GM10847 (cell line): ENCODE measurements around the gene ITGAE.

ENCODE experiments used
- POLR2A ChIP-seq: IDR thresholded peaks from 2 replicates; pipeline ENCODE4 v1.6.1; 2011; ENCODE audit not compliant: insufficient read length; ENCODE audit errors: extremely low read depth

Gene ITGAE

DNA sequence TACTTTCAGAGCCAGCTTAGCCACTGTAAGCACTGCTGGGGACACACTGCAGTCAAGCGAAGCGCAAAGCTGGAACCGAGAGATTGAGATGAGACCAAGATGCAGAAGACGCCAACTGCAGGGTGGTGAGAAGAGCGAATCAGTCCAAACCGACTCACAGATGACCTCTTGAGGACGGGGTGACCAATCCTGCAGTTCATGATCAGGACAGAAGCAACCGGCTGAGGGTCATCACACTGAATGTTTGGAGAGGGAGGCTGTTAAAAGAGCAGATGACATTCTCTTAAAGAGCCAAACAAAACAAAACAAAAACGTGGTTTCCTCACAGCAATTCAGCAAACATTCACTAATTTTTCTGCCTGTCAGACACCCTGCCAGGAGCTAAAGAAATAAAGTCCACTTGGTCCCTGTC is 68.8 kb downstream of the ITGAE start:
- TF ChIP-seq POLR2A: no peak

DNA sequence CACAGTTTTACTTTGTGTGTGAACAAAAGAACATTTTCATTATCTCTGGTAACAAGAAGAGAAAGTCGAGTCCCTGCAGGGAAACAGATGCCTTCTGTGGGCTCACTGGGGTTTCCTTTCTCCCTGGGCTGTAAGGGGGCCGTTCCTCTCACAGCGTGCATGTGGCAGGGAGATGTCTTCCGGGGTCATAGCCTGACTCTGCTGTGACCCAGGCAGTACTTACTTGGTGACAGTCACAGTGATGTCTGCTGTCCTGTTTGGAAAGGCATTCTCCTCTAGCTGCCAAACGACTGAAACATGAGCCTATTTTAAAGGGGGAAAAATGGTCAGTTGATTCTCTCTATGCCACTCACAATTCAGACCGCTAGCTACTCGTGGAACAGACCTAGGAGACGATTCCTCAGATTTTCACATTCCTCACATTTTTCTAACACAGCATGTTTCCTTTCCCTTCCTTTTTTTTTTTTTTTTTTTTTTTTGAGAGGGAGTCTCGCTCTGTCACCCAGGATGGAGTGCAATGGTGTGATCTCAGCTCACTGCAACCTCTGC is 70.0 kb downstream of the ITGAE start:
- no peak for TF ChIP-seq POLR2A

DNA sequence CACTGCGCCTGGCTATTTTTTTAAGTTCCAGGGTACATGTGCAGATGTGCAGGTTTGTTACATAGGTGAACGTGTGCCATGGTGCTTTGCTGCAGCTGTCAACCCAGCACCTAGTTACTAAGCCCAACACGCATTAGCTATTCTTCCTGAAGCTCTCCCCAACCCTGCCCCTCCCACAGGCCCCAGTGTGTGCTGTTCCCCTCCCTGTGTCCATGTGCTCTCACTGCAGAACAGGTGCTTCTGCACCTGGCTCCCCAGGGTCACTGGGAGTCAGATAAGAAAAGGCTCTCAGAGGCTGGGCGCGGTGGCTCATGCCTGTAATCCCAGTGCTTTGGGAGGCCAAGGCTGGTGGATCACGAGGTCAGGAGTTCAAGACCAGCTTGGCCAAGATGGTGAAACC is 71.1 kb downstream of the ITGAE start:
- no peak for TF ChIP-seq POLR2A

DNA sequence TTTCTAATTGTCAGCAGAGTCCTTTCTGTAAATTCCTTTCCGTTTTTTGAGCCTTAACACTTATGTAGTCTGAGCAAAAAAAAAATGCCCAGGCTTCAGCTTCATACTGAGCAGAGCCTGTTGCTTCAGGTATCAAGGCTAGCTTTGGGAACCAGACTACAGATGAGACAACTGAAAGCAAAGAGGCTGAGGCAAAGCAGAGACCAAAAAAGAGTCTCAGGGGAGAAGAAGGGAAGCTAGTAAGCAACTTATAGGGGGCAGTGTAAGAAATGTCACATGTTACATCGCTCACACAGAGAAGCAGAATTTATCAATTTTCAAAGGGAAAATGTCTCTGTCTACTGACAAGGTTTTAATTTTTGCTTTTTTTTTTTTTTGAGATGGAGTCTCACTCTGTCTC is 73.9 kb downstream of the ITGAE start:
- TF ChIP-seq POLR2A: no peak

DNA sequence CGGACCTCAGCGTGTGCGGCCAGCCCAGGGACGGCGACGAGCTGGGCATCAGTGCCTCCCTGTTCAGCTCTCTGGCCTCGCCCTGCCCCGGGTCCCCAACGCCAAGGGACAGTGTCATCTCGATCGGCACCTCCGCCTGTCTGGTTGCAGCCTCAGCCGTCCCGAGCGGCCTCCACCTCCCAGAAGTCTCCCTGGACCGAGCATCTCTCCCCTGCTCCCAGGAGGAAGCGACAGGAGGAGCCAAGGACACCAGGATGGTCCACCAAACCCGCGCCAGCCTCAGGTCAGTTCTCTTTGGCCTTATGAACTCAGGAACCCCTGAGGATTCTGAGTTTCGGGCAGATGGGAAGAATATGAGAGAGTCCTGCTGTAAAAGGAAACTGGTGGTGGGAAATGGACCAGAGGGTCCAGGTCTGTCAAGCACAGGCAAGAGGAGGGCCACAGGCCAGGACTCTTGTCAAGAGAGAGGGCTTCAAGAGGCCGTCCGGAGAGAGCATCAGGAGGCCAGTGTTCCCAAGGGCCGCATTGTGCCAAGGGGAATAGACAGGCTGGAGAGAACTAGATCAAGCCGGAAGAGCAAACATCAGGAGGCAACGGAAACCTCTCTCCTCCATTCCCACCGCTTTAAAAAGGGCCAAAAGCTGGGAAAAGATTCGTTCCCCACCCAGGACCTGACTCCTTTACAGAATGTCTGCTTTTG is 76.5 kb downstream of the ITGAE start:
- TF ChIP-seq POLR2A: no peak

DNA sequence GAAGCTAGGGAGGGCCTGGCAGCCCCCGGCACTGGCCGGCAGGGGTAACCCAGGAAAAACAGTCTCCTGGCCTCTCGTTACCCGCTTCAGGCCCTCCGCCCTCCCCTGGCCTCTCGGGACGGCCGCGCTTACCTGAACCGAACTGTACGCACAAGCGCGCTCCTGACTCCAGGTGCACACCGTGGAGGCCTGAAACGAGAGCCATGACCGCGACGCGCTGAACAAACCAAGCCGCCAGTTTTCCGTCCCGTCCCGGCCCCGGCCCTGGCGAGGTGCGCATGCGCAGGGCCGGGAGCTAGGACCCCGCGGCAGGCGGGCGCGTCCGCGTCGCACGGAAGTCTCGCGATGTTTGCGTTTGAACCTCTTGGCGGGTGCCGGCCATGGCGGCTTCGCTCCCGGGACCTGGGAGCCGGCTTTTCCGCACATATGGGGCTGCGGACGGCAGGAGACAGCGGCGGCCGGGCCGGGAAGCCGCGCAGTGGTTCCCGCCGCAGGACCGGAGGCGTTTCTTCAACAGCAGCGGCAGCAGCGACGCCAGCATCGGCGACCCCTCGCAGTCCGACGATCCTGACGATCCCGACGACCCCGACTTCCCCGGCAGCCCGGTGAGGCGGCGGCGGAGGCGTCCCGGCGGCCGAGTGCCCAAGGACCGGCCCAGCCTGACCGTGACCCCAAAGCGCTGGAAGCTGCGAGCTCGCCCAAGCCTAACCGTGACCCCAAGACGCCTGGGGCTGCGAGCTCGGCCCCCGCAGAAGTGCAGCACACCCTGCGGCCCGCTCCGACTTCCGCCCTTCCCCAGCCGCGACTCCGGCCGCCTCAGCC is 77.2 kb downstream of the ITGAE start, which contains the start of gene HASPIN:
HASPIN (plus strand) TSS at position 348 of the 822 bp plus-strand sequence; CDS start at position 381, 33 bp downstream.
- peak; percentile 75 for TF ChIP-seq POLR2A

DNA sequence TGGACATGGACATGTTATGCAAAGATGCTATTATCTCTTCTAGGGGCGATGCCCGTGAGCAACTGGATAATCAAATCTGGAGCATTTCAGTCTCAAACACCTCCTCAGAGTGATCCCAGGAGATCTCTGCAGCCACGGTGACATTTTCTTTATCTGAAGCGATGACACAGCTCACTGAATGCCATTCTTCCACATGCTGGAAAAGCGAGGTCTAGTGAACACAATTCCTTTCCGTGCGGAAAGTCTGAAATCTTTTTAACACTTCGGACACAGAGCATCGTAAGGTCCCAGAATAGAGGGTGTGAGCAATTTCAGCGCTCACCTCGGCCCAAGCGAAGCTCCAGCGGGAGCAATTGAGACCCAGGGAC is 77.8 kb downstream of the ITGAE start:
- TF ChIP-seq POLR2A: no peak

DNA sequence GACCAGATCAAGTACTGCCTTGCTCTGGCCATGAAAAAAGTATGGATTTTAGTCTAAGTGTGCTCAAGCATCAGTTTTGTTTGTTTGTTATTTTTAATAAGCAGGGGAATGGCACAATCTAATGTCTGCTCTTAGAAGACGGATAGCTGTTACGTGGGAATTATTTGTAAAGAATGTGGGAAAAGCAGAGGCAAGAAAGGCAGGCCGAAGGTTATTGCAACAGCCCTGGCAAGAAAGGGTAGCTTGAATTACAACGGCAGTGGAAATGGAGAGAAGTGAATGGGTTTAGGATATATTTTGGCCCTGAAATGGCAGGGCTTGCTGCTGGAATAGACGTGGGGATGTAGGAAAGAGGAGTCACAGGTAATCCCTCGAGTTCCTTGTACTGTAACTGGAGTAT is 78.3 kb downstream of the ITGAE start:
- TF ChIP-seq POLR2A: no peak

DNA sequence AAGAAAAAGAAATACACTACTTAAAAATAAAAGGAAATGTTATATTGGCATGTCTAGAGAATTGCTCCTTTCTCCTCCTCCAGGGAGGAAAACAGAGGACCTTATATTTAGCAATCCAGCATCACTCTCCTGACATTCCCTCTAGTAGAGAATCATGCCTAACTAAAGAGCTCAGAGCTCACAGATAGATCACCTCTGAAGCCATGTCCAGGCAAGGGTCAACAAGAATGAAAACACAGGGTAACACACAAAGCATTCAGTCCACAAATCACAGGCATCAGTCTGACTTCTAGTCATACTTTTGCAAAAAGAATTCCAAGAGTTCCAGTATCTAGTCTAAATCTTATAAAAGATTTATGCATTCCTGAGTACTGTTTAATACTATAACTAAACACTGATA is 81.7 kb downstream of the ITGAE start:
- TF ChIP-seq POLR2A: no peak

DNA sequence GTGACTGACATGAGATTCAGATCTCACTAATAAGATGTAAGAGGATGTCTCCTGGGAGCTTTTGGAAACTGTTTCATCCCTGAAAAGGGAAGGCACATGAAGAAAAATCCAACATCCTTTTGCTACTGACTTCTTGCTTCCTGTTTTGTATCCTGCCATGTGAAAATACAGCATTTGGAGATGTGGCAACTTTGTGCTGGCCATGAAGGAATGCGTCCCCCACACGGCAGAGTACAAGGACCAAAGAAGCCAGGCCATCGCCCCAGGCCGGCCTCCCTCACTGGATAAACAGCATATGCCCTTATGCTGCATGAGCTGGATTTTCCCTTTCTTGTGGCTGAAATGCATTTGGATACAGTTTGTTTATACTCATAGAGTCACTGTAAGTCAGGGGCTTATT is 82.8 kb downstream of the ITGAE start:
- no peak for TF ChIP-seq POLR2A

DNA sequence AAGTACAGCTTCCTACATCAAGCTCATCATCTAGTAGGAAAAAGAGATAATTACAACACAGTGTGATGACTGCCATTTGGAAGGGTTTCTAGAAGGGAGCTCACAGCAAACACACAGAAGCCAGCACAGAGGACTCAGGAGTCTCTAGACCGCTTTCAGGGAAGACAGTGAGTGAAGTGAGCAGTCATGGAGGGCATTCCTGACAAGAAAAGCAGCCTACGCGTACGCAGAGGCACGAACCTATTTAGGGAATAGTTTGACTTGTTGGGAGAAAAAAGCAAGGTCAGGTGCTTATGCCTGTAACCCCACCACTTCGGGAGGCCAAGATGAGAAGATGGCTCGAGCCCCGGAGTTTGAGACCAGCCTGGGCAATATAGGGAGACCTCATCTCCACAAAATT is 85.7 kb downstream of the ITGAE start:
- no peak for TF ChIP-seq POLR2A

DNA sequence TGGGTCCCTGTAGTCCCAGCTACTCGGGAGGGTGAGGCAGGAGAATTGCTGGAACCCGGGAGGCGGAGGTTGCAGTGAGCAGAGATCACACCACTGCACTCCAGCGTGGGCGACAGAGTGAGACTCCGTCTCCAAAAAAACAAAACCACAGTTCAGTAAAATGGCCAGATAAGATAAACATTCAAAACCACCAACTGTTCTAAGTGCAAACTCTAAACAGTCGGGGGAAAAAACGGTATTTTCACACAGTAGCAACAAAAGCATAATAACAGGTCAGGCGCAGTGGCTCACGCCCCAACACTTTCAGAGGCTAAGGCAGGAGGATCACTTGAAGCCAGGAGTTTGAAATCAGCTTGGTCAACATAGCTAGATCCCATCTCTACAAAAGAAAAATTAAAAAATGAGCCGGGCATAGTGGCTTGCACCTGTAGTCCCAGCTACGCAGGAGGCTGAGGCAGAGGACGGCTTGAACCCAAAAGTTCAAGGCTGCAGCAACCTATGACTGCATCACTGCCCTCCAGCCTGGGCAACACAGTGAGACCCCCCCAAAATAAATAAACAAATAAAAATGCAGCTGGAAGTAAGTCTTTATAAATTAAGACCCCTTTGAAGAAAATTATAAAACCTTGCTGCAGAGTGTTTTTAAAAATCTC is 88.1 kb downstream of the ITGAE start:
- no peak for TF ChIP-seq POLR2A

DNA sequence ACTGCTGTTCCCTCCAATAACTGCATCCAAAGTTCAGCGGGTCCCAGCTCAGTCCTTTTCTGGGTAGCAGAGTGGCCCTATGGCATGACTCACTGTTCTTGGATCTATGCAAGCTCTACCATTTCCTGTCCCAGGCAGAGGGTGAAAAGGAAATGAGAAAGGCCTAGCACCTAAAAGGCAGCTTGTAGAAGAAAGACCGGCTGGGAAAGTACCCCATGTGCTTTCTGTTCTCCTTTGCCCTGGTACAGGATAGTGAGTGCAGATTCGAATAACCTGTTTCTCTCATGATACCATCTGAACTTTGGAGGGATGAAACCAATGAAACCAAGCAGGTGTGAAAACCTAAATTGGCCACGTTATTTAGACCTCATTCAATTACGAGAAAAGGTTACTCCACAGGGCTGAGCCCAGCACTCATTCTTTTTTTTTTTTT is 90.0 kb downstream of the ITGAE start:
- TF ChIP-seq POLR2A: no peak

DNA sequence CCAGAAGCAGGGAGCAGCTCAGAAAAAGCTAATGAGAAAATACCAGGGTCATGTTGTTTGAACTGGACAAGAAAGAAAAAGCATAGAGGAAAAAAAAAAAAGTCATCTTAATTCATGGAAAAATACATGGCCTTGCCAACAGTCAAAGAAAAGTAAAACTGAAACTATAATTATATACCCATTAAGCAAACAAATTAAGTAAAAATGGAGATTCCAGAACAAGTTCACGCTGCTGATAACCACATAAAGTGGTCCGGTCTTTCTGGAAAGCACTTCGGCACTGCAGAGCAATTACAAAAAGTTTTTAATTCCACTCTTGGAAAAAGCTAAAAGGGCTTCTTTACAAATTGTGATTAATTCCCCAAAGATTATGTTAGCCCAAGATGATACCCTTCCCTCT is 92.6 kb downstream of the ITGAE start:
- no peak for TF ChIP-seq POLR2A

DNA sequence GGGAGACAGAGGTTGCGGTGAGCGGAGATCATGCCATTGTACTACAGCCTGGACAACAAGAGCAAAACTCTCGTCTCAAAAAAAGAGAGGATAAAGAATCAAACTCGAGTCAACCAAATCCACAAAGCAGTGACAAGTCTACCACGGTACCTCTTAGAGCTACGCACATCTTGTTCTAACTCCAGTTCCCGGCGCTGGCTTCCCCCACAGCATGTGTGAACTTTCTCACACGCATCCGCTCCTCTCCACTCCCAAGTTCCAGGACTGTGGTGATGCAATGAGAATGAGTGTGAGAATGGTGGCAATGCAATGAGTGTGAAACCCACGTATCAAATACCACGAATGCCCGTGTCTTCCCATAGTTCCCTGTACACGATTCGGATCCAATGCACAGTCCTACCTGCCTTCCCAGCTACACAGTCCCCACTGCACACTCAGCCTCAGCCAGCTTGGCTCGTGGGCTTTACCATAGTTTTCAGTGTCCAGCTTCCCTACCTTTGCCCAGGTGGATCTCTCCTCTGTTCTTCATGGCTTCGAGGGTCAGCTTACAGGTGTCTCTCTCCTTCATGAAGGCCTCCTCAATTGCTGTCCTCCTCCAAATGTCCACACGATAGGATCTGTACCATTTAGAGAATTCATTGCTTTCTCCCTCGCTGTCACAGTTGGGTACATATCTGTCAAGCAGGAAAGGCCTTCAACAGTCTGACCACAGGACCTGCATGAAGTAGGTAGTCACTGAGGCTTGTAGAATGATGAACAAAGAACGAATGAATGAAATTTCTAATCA is 95.9 kb downstream of the ITGAE start:
- TF ChIP-seq POLR2A: no peak
